ENCODE measurements around the gene PLD5. TPM values are rescaled to one million over a fixed set of nuclear protein-coding genes. Genes with fewer than 3 reads are reported as not detected.

The PLD5 gene
- total RNA-seq, 5 donors from 2014 or later (not counting 1 experiment from before 2014, with no cell fraction given) = not detected

DNA sequence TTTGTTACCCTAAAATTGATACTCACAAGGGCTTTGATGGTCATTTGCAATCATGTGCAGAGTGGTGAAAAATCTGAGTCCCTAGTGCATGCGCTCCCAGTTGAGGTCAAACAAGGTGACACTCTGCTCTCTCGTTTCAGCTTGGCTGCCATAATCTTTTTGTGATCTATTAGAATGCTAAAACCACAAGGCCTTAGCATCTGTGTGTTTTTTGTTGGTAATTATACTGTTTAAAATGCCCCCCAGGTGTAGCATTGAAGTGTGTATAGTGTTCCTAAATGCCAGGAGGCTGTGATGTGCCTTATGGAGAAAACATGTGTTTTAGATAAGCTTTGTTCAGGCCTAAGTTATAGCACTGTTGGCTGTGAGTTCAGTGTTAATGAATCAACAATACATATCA is 89.3 kb downstream of the PLD5 start:
- ChIA-PET POLR2A (interaction anchor here in 1 of 2 donors (0.6 kb wide), 1 partner anchor 189 kb away, joined by 3 read pairs; no protein-coding TSS in a partner anchor), CTCF (no interaction called here)
- no peaks in the 10 kb centered on the region for H3K36me3 ChIP-seq (ENCODE audit: control insufficient read depth in 2 of 2, extremely low read depth in 1 of 2, insufficient read depth in 1 of 2, low read length in 1 of 2)
- no peak overlapping the region for H3K27ac ChIP-seq (ENCODE audit: low read length)
- WGBS (ENCODE audit: insufficient coverage) = no CpG with 5 or more reads among the region's 2 CpGs
- H3K27me3 ChIP-seq (replicated peaks in 1 of 2; ENCODE audit: control insufficient read depth in 2 of 2, extremely low read depth in 1 of 2, insufficient read depth in 2 of 2, low read length in 1 of 2) = peaks cover 0 to 4% of the 10 kb centered on the region in 2 experiments
- Mint-ChIP-seq H3K4me3 (no peak overlapping the region), H3K27ac (no peak overlapping the region), H3K36me3 (no peaks in the 10 kb centered on the region), H3K27me3 (peaks cover 1 to 8% of the 10 kb centered on the region in 2 donors), H3K9me3 (peaks cover 0 to 14% (median 4%) of the 10 kb centered on the region in 3 donors), H3K4me1 (no peaks in the 10 kb centered on the region)
- no peak overlapping the region for H3K4me3 ChIP-seq (ENCODE audit: control insufficient read depth in 1 of 2, extremely low read depth in 1 of 2, low read length in 1 of 2)
- DNase-seq = no peak
- no peaks in the 10 kb centered on the region for H3K9me3 ChIP-seq
- no peaks in the 10 kb centered on the region for H3K4me1 ChIP-seq (ENCODE audit: control insufficient read depth in 1 of 2, extremely low read depth in 1 of 2, insufficient read depth in 2 of 2, low read length in 2 of 2)
- no peak for ATAC-seq (replicated peaks in 1 of 4)

DNA sequence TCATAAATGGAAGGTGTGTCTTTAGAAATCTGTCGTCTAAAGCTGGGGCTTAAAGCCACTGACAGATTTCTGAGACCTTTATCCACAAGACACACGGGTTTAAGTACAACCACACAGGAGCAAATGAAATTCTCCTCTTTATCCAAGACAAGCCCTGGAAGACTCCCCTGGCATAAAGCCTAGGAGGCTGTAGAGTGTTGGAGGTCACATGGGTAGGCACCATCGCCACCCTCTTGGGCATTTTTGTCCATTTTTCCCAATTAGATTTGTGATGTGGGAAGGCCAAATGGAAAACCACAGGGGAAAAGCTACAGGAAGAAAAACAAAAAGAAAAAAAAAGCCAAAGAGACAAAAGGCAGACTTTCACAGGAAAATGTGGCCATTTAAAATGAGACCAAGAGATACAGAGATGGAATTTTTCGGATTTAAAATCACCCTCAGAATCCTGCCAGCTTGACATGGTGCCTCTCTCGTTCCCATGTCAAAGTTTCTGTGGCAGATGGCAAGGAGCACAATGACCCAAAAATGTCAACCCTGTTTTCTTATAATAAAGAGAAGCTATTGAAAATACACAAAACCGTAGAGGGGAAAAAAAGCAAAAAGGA is 91.9 kb downstream of the PLD5 start:
- POLR2A ChIA-PET = no interaction called here
- peaks cover 0 to 14% (median 4%) of the 10 kb centered on the region in 3 donors for H3K9me3 Mint-ChIP-seq

DNA sequence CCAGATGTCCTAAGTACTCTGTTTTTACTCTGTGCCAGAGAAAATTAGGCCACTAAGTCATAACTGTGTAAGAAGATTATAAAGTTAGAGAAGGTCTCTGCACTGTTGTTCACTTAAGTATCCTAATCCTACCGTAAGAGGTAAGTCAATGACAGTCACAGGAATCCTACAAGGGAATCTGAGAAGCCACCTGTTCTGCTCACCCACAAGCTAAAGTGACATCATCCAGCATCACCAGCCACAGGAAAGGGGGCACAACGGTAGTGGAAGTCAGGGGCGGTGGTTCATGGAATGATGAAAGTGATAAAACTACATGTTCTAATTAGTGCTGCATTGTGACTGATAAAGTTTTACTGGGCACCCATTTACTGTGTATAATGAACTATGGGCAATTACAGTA is 92.7 kb downstream of the PLD5 start:
- peaks cover 0 to 14% (median 4%) of the 10 kb centered on the region in 3 donors for H3K9me3 Mint-ChIP-seq
- Histone ChIP-seq H3K4me1 (ENCODE audit: control insufficient read depth in 1 of 2, extremely low read depth in 1 of 2, insufficient read depth in 2 of 2, low read length in 2 of 2) (no peaks in the 10 kb centered on the region), H3K9me3 (no peaks in the 10 kb centered on the region), H3K36me3 (ENCODE audit: control insufficient read depth in 2 of 2, extremely low read depth in 1 of 2, insufficient read depth in 1 of 2, low read length in 1 of 2) (no peaks in the 10 kb centered on the region), H3K27ac (ENCODE audit: low read length) (no peak overlapping the region), H3K4me3 (ENCODE audit: control insufficient read depth in 1 of 2, extremely low read depth in 1 of 2, low read length in 1 of 2) (no peak overlapping the region), H3K27me3 (replicated peaks in 1 of 2; ENCODE audit: control insufficient read depth in 2 of 2, extremely low read depth in 1 of 2, insufficient read depth in 2 of 2, low read length in 1 of 2) (peaks cover 0 to 4% of the 10 kb centered on the region in 2 experiments)
- H3K36me3 Mint-ChIP-seq = no peaks in the 10 kb centered on the region
- ATAC-seq (replicated peaks in 1 of 4) (no peak), DNase-seq (no peak)
- WGBS (ENCODE audit: insufficient coverage) = no CpG with 5 or more reads among the region's 3 CpGs
- ChIA-PET POLR2A (no interaction called here), CTCF (no interaction called here)
- peaks cover 1 to 8% of the 10 kb centered on the region in 2 donors for H3K27me3 Mint-ChIP-seq
- H3K4me1 Mint-ChIP-seq = no peaks in the 10 kb centered on the region
- no peak overlapping the region for H3K4me3 Mint-ChIP-seq
- no peak overlapping the region for H3K27ac Mint-ChIP-seq

More for the DNA sequence above, 91.9 kb downstream of the PLD5 start:
- peaks cover 1 to 8% of the 10 kb centered on the region in 2 donors for H3K27me3 Mint-ChIP-seq
- H3K4me1 Mint-ChIP-seq = no peaks in the 10 kb centered on the region
- no peaks in the 10 kb centered on the region for H3K4me1 ChIP-seq (ENCODE audit: control insufficient read depth in 1 of 2, extremely low read depth in 1 of 2, insufficient read depth in 2 of 2, low read length in 2 of 2)
- H3K27me3 ChIP-seq (replicated peaks in 1 of 2; ENCODE audit: control insufficient read depth in 2 of 2, extremely low read depth in 1 of 2, insufficient read depth in 2 of 2, low read length in 1 of 2) = peaks cover 0 to 4% of the 10 kb centered on the region in 2 experiments
- no peak for DNase-seq
- no peak for ATAC-seq (replicated peaks in 1 of 4)
- no peak overlapping the region for H3K27ac Mint-ChIP-seq
- no peaks in the 10 kb centered on the region for H3K36me3 ChIP-seq (ENCODE audit: control insufficient read depth in 2 of 2, extremely low read depth in 1 of 2, insufficient read depth in 1 of 2, low read length in 1 of 2)
- H3K27ac ChIP-seq (ENCODE audit: low read length) = no peak overlapping the region
- H3K36me3 Mint-ChIP-seq = no peaks in the 10 kb centered on the region
- no peak overlapping the region for H3K4me3 ChIP-seq (ENCODE audit: control insufficient read depth in 1 of 2, extremely low read depth in 1 of 2, low read length in 1 of 2)
- 60% methylated on average over 1 of the region's 6 CpGs for WGBS (ENCODE audit: insufficient coverage)
- CTCF ChIA-PET = no interaction called here
- no peaks in the 10 kb centered on the region for H3K9me3 ChIP-seq
- H3K4me3 Mint-ChIP-seq = no peak overlapping the region

DNA sequence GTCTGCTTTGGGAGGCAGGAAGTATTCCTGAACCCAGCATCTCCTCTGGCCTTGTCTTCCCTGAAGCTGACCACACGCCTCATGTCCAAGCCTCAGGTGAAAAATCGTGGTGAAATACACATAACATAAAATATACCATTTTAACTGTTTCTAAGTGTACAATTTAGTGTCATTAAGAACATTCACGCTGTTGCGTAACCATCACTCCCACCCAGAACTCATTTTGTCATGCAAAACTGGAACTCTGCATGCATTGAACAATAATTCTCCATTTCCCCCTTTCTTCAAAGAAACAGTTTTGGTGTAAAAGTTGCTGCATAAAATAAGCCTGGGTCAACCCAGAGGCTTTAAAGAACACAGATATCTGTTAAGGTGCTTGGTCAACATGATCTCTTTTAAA is 93.5 kb downstream of the PLD5 start:
- CTCF ChIA-PET = no interaction called here
- H3K27me3 ChIP-seq (replicated peaks in 1 of 2; ENCODE audit: control insufficient read depth in 2 of 2, extremely low read depth in 1 of 2, insufficient read depth in 2 of 2, low read length in 1 of 2) = peaks cover 0 to 4% of the 10 kb centered on the region in 2 experiments
- no peak for ATAC-seq (replicated peaks in 1 of 4)

DNA sequence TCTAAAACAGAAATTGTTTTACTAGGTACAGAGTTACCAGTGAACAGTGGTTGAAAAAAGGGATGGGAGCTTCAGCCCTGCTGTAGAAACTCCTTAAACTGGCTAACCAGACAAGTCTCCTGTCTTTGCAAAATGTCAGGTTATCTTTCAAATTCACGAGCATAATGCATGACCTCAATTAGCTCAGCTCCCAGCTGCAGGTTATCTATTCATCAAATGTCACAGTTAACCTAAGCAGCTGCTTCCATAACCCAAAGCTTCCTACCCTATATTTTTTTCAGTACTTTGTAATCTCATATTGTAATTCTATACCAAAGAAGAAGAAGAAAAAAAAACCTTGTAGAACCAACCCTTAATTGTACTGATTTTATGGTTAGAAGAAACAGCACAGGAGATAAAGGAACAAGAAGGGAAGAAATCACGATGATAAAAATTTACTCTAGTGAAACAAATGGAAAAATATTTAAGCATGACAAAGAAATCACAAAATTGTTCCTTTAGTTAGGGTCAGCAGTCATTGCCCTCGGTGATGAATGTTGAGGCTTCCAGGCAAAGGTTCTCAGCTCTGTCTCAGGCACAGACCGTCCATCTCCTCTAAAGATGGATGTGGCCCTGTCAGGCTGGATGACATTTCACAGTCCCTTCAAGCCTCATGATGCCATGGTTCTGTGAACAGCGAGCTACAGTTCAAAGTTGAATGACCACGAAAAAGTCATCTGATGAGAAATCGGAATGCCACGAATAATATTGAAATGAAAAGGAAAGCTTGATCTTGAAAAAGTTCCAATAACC is 95.9 kb downstream of the PLD5 start:
- ChIA-PET POLR2A (no interaction called here), CTCF (interaction anchor here (0.5 to 0.9 kb wide), 3 partner anchors 19 to 982 kb away, joined by 3 read pairs; no protein-coding TSS in a partner anchor)
- ATAC-seq (replicated peaks in 1 of 4) = no peak
- Histone ChIP-seq H3K4me3 (ENCODE audit: control insufficient read depth in 1 of 2, extremely low read depth in 1 of 2, low read length in 1 of 2) (no peak overlapping the region), H3K27ac (ENCODE audit: low read length) (no peak overlapping the region), H3K9me3 (no peaks in the 10 kb centered on the region), H3K27me3 (replicated peaks in 1 of 2; ENCODE audit: control insufficient read depth in 2 of 2, extremely low read depth in 1 of 2, insufficient read depth in 2 of 2, low read length in 1 of 2) (peaks cover 0 to 4% of the 10 kb centered on the region in 2 experiments), H3K4me1 (ENCODE audit: control insufficient read depth in 1 of 2, extremely low read depth in 1 of 2, insufficient read depth in 2 of 2, low read length in 2 of 2) (no peaks in the 10 kb centered on the region), H3K36me3 (ENCODE audit: control insufficient read depth in 2 of 2, extremely low read depth in 1 of 2, insufficient read depth in 1 of 2, low read length in 1 of 2) (no peaks in the 10 kb centered on the region)
- no peak overlapping the region for H3K4me3 Mint-ChIP-seq
- H3K27ac Mint-ChIP-seq = no peak overlapping the region
- no peak for DNase-seq
- 57% methylated on average over 3 of the region's 8 CpGs for WGBS (ENCODE audit: insufficient coverage)
- H3K27me3 Mint-ChIP-seq = peaks cover 1 to 8% of the 10 kb centered on the region in 2 donors
- H3K36me3 Mint-ChIP-seq = no peaks in the 10 kb centered on the region
- no peaks in the 10 kb centered on the region for H3K4me1 Mint-ChIP-seq
- peaks cover 0 to 14% (median 4%) of the 10 kb centered on the region in 3 donors for H3K9me3 Mint-ChIP-seq

More for the DNA sequence above, 93.5 kb downstream of the PLD5 start:
- Mint-ChIP-seq H3K4me1 (no peaks in the 10 kb centered on the region), H3K4me3 (no peak overlapping the region), H3K27me3 (peaks cover 1 to 8% of the 10 kb centered on the region in 2 donors), H3K27ac (no peak overlapping the region), H3K9me3 (peaks cover 0 to 14% (median 4%) of the 10 kb centered on the region in 3 donors), H3K36me3 (no peaks in the 10 kb centered on the region)
- Histone ChIP-seq H3K4me1 (ENCODE audit: control insufficient read depth in 1 of 2, extremely low read depth in 1 of 2, insufficient read depth in 2 of 2, low read length in 2 of 2) (no peaks in the 10 kb centered on the region), H3K9me3 (no peaks in the 10 kb centered on the region), H3K27ac (ENCODE audit: low read length) (no peak overlapping the region), H3K4me3 (ENCODE audit: control insufficient read depth in 1 of 2, extremely low read depth in 1 of 2, low read length in 1 of 2) (no peak overlapping the region), H3K36me3 (ENCODE audit: control insufficient read depth in 2 of 2, extremely low read depth in 1 of 2, insufficient read depth in 1 of 2, low read length in 1 of 2) (no peaks in the 10 kb centered on the region)
- POLR2A ChIA-PET = no interaction called here
- no peak for DNase-seq
- 58% methylated on average over 2 of the region's 4 CpGs for WGBS (ENCODE audit: insufficient coverage)

DNA sequence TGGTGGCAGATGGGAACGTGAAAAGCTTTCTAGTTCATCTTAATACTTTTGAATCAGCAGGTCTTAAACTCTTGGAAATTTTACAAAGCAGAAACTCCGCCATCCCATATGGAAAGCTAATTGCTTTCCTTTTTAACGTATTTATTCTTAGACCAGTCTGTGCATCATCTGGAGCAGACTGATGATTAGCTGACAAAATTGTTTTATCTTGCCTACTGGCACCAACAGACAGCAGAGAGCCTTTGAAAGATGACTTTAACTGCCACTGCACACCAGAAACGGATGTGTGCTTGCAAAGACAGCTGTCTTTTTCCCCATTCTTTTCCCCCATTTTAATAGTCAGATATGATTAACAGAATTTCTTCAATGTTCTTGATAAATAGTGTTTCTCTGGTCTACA is 97.0 kb downstream of the PLD5 start:
- ATAC-seq (replicated peaks in 1 of 4) (no peak), DNase-seq (no peak)
- H3K27me3 Mint-ChIP-seq = peaks cover 1 to 8% of the 10 kb centered on the region in 2 donors
- H3K4me3 Mint-ChIP-seq = no peak overlapping the region
- no peaks in the 10 kb centered on the region for H3K36me3 ChIP-seq (ENCODE audit: control insufficient read depth in 2 of 2, extremely low read depth in 1 of 2, insufficient read depth in 1 of 2, low read length in 1 of 2)
- ChIA-PET CTCF (no interaction called here), POLR2A (no interaction called here)
- no peaks in the 10 kb centered on the region for H3K9me3 ChIP-seq
- H3K27ac ChIP-seq (ENCODE audit: low read length) = no peak overlapping the region
- peaks cover 0 to 14% (median 4%) of the 10 kb centered on the region in 3 donors for H3K9me3 Mint-ChIP-seq
- WGBS (ENCODE audit: insufficient coverage) = 87% methylated on average over 2 of the region's 4 CpGs
- H3K27me3 ChIP-seq (replicated peaks in 1 of 2; ENCODE audit: control insufficient read depth in 2 of 2, extremely low read depth in 1 of 2, insufficient read depth in 2 of 2, low read length in 1 of 2) = peaks cover 0 to 4% of the 10 kb centered on the region in 2 experiments
- no peaks in the 10 kb centered on the region for H3K4me1 ChIP-seq (ENCODE audit: control insufficient read depth in 1 of 2, extremely low read depth in 1 of 2, insufficient read depth in 2 of 2, low read length in 2 of 2)
- no peak overlapping the region for H3K4me3 ChIP-seq (ENCODE audit: control insufficient read depth in 1 of 2, extremely low read depth in 1 of 2, low read length in 1 of 2)
- H3K27ac Mint-ChIP-seq = no peak overlapping the region
- H3K4me1 Mint-ChIP-seq = no peaks in the 10 kb centered on the region
- H3K36me3 Mint-ChIP-seq = no peaks in the 10 kb centered on the region

All from T-cell (primary cell).